Measurements from ENCODE around the gene GLE1. TPM values are rescaled to one million over a fixed set of nuclear protein-coding genes. Genes with fewer than 3 reads are reported as not detected.
"Not testable (repeated sequence)": the region's sequence is repeated elsewhere in the genome, so short reads cannot be mapped to it uniquely, and the experiment has no call there.

GLE1 gene
- total RNA-seq, 1 donor: 19.2 TPM

GRCh38 chr9:128499920-128500319, 4.6 kb upstream of the GLE1 start:
- no peak for TF ChIP-seq CTCF (IDR thresholded peaks at IDR 0.05; ENCODE audit: extremely low read depth, low read depth, low read length)
- peaks cover 6% of the 10 kb centered on the region for H3K4me1 ChIP-seq (ENCODE audit: insufficient read depth, low read length)

GRCh38 chr9:128503415-128503825, 1.1 kb upstream of the GLE1 start:
- H3K9me3 ChIP-seq (ENCODE audit: low read depth, low read length); H3K27ac ChIP-seq (ENCODE audit: low read depth, low read length); H4K20me1 ChIP-seq (ENCODE audit: insufficient read depth, low read length); H3K27me3 ChIP-seq (ENCODE audit: insufficient read depth, low read length): not testable (repeated sequence)
- peaks cover 12% of the 10 kb centered on the region for H3K4me1 ChIP-seq (ENCODE audit: insufficient read depth, low read length)
- H3K79me2 ChIP-seq (ENCODE audit: insufficient read depth, low read length): peaks cover 27% of the 10 kb centered on the region
- H3K36me3 ChIP-seq (ENCODE audit: insufficient read depth, low read length): peaks cover 29% of the 10 kb centered on the region
- peak; percentile 79 for DNase-seq (ENCODE audit: insufficient read length, low spot score, missing footprints)
- peak overlapping the region; percentile 82 for H3K4me2 ChIP-seq (ENCODE audit: insufficient read depth, low read length)
- peak overlapping the region; percentile 91 for H2AFZ ChIP-seq (ENCODE audit: low read length)
- H3K4me3 ChIP-seq (ENCODE audit: insufficient read depth, low read length): peak overlapping the region; percentile 89

More at GRCh38 chr9:128499920-128500319, 4.6 kb upstream of the GLE1 start:
- Histone ChIP-seq H3K27me3 (ENCODE audit: insufficient read depth, low read length) (no peaks in the 10 kb centered on the region), H3K9me3 (ENCODE audit: low read depth, low read length) (no peaks in the 10 kb centered on the region), H3K79me2 (ENCODE audit: insufficient read depth, low read length) (peaks cover 4% of the 10 kb centered on the region), H2AFZ (ENCODE audit: low read length) (no peak overlapping the region), H4K20me1 (ENCODE audit: insufficient read depth, low read length) (no peaks in the 10 kb centered on the region), H3K4me3 (ENCODE audit: insufficient read depth, low read length) (no peak overlapping the region), H3K27ac (ENCODE audit: low read depth, low read length) (no peak overlapping the region), H3K4me2 (ENCODE audit: insufficient read depth, low read length) (no peak overlapping the region), H3K36me3 (ENCODE audit: insufficient read depth, low read length) (peaks cover 56% of the 10 kb centered on the region)
- no peak for DNase-seq (ENCODE audit: insufficient read length, low spot score, missing footprints)

GRCh38 chr9:128503870-128504269, 649 bp upstream of the GLE1 start:
- H3K27ac ChIP-seq (ENCODE audit: low read depth, low read length): no peak overlapping the region

GRCh38 chr9:128505414-128505765, 871 bp downstream of the GLE1 start:
- Histone ChIP-seq H3K4me1 (ENCODE audit: insufficient read depth, low read length) (peaks cover 12% of the 10 kb centered on the region), H3K36me3 (ENCODE audit: insufficient read depth, low read length) (peaks cover 25% of the 10 kb centered on the region), H3K4me3 (ENCODE audit: insufficient read depth, low read length) (peak overlapping the region; percentile 89), H2AFZ (ENCODE audit: low read length) (peak overlapping the region; percentile 90), H3K27me3 (ENCODE audit: insufficient read depth, low read length) (no peaks in the 10 kb centered on the region), H4K20me1 (ENCODE audit: insufficient read depth, low read length) (no peaks in the 10 kb centered on the region), H3K9me3 (ENCODE audit: low read depth, low read length) (no peaks in the 10 kb centered on the region), H3K4me2 (ENCODE audit: insufficient read depth, low read length) (peak overlapping the region; percentile 82), H3K27ac (ENCODE audit: low read depth, low read length) (peak overlapping the region; percentile 70), H3K79me2 (ENCODE audit: insufficient read depth, low read length) (peaks cover 34% of the 10 kb centered on the region)
- no peak for TF ChIP-seq CTCF (IDR thresholded peaks at IDR 0.05; ENCODE audit: extremely low read depth, low read depth, low read length)
- no peak for DNase-seq (ENCODE audit: insufficient read length, low spot score, missing footprints)

More at GRCh38 chr9:128503870-128504269, 649 bp upstream of the GLE1 start:
- Histone ChIP-seq H3K79me2 (ENCODE audit: insufficient read depth, low read length) (peaks cover 31% of the 10 kb centered on the region), H2AFZ (ENCODE audit: low read length) (peak overlapping the region; percentile 91), H3K36me3 (ENCODE audit: insufficient read depth, low read length) (peaks cover 27% of the 10 kb centered on the region), H4K20me1 (ENCODE audit: insufficient read depth, low read length) (no peaks in the 10 kb centered on the region), H3K4me3 (ENCODE audit: insufficient read depth, low read length) (peak overlapping the region; percentile 89), H3K9me3 (ENCODE audit: low read depth, low read length) (no peaks in the 10 kb centered on the region), H3K4me1 (ENCODE audit: insufficient read depth, low read length) (peaks cover 12% of the 10 kb centered on the region), H3K27me3 (ENCODE audit: insufficient read depth, low read length) (no peaks in the 10 kb centered on the region), H3K4me2 (ENCODE audit: insufficient read depth, low read length) (peak overlapping the region; percentile 82)
- no peak for TF ChIP-seq CTCF (IDR thresholded peaks at IDR 0.05; ENCODE audit: extremely low read depth, low read depth, low read length)
- DNase-seq (ENCODE audit: insufficient read length, low spot score, missing footprints): no peak

- Histone ChIP-seq H3K79me2 (ENCODE audit: insufficient read depth, low read length) (peaks cover 34% of the 10 kb centered on the region), H3K4me1 (ENCODE audit: insufficient read depth, low read length) (peaks cover 12% of the 10 kb centered on the region), H3K27ac (ENCODE audit: low read depth, low read length) (peak overlapping the region; percentile 70), H3K4me2 (ENCODE audit: insufficient read depth, low read length) (peak overlapping the region; percentile 82), H3K36me3 (ENCODE audit: insufficient read depth, low read length) (peaks cover 21% of the 10 kb centered on the region)
- not testable (repeated sequence) for H3K9me3 ChIP-seq (ENCODE audit: low read depth, low read length); H2AFZ ChIP-seq (ENCODE audit: low read length); H3K4me3 ChIP-seq (ENCODE audit: insufficient read depth, low read length); H3K27me3 ChIP-seq (ENCODE audit: insufficient read depth, low read length); DNase-seq (ENCODE audit: insufficient read length, low spot score, missing footprints); H4K20me1 ChIP-seq (ENCODE audit: insufficient read depth, low read length)
Measured at GRCh38 chr9:128505906-128506305, 1.4 kb downstream of the GLE1 start.

Measured in osteoblast (primary cell).